ENCODE results near the gene PARVB. TPM values are rescaled to one million over a fixed set of nuclear protein-coding genes. Genes with fewer than 3 reads are reported as not detected.

PARVB gene
- total RNA-seq, 1 donor: 29.3 TPM

DNA sequence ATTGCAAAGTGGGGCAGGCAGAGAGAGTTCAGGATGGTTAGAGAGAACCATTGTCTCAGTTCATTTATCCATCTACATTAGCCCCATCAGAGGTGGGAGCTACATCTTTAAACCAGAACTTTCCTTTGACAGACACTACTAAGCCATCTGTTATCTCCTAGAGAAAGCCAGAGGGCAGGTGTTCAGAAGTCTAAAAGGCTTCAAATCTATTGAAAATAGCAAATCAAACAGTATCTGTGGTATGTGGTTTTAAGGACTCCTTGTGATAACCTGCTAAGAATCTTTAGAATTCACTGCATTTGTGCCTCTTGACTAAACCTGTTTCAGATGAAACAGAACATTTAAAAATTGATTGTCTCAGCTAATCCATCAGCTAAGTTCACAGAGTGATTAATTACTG is 112.7 kb downstream of the PARVB start:
- DNase-seq (ENCODE audit: insufficient read length, low spot score, missing footprints): no peak
- H3K4me1 ChIP-seq (ENCODE audit: insufficient read depth, low read length): peaks cover 32% of the 10 kb centered on the region
- no peak overlapping the region for H3K4me2 ChIP-seq (ENCODE audit: insufficient read depth, low read length)
- H3K27ac ChIP-seq (ENCODE audit: low read depth, low read length): no peak overlapping the region
- H3K36me3 ChIP-seq (ENCODE audit: insufficient read depth, low read length): peaks cover 23% of the 10 kb centered on the region
- no peaks in the 10 kb centered on the region for H3K27me3 ChIP-seq (ENCODE audit: insufficient read depth, low read length)
- H4K20me1 ChIP-seq (ENCODE audit: insufficient read depth, low read length): no peaks in the 10 kb centered on the region
- TF ChIP-seq, protein P1, sequence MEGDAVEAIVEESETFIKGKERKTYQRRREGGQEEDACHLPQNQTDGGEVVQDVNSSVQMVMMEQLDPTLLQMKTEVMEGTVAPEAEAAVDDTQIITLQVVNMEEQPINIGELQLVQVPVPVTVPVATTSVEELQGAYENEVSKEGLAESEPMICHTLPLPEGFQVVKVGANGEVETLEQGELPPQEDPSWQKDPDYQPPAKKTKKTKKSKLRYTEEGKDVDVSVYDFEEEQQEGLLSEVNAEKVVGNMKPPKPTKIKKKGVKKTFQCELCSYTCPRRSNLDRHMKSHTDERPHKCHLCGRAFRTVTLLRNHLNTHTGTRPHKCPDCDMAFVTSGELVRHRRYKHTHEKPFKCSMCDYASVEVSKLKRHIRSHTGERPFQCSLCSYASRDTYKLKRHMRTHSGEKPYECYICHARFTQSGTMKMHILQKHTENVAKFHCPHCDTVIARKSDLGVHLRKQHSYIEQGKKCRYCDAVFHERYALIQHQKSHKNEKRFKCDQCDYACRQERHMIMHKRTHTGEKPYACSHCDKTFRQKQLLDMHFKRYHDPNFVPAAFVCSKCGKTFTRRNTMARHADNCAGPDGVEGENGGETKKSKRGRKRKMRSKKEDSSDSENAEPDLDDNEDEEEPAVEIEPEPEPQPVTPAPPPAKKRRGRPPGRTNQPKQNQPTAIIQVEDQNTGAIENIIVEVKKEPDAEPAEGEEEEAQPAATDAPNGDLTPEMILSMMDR (IDR thresholded peaks at IDR 0.05; ENCODE audit: extremely low read depth, low read depth, low read length): no peak
- H3K79me2 ChIP-seq (ENCODE audit: insufficient read depth, low read length): no peaks in the 10 kb centered on the region
- no peak overlapping the region for H3K4me3 ChIP-seq (ENCODE audit: insufficient read depth, low read length)
- no peak overlapping the region for H2AFZ ChIP-seq (ENCODE audit: low read length)
- peaks cover 9% of the 10 kb centered on the region for H3K9me3 ChIP-seq (ENCODE audit: low read depth, low read length)

DNA sequence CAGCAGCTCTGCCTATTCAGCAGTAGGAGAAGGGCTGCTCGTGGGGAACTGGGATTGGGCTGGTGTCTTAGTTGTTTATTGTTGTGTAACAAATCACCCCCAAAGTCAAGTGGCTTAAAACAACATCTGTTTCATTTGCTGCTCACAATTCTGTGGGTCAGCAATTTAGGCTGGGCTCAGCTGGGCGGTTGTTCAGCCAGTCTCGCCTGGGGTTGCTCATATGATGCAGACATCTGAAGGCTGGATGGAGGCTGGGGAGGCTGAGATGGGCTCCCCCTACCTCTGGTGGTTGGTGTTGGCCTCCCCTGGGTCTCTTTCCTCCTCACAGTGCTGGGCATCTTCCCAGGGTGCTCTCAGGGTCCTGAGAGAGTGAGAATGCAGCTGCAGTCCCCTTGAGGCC is 113.3 kb downstream of the PARVB start:
- no peak overlapping the region for H3K4me2 ChIP-seq (ENCODE audit: insufficient read depth, low read length)
- H3K36me3 ChIP-seq (ENCODE audit: insufficient read depth, low read length): peaks cover 23% of the 10 kb centered on the region
- H2AFZ ChIP-seq (ENCODE audit: low read length): no peak overlapping the region
- no peaks in the 10 kb centered on the region for H4K20me1 ChIP-seq (ENCODE audit: insufficient read depth, low read length)
- no peak for DNase-seq (ENCODE audit: insufficient read length, low spot score, missing footprints)
- H3K27ac ChIP-seq (ENCODE audit: low read depth, low read length): no peak overlapping the region
- H3K79me2 ChIP-seq (ENCODE audit: insufficient read depth, low read length): no peaks in the 10 kb centered on the region
- H3K4me3 ChIP-seq (ENCODE audit: insufficient read depth, low read length): no peak overlapping the region
- no peaks in the 10 kb centered on the region for H3K27me3 ChIP-seq (ENCODE audit: insufficient read depth, low read length)
- peaks cover 26% of the 10 kb centered on the region for H3K4me1 ChIP-seq (ENCODE audit: insufficient read depth, low read length)
- H3K9me3 ChIP-seq (ENCODE audit: low read depth, low read length): peaks cover 9% of the 10 kb centered on the region
- TF ChIP-seq, protein P1 (IDR thresholded peaks at IDR 0.05; ENCODE audit: extremely low read depth, low read depth, low read length): no peak

DNA sequence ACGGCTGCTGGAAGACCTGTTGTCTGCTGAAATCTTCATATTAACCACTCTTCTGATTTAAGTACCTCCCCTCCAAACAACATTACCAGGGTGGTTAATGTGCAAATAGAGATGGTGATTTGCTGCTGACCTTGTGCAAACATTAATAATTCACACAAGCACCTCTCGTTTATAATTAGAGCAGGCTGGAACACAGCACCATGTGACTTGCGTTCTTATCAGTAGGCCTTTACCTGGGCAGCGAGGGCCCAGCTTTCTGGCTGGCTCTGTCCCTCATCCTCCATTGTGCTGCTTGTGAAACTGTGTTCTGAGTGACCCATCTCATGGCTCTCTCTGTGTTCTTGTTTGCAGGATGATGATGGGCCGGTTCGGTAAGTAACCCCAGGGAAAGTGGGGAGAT is 115.7 kb downstream of the PARVB start:
- H3K36me3 ChIP-seq (ENCODE audit: insufficient read depth, low read length): peaks cover 23% of the 10 kb centered on the region
- H3K4me3 ChIP-seq (ENCODE audit: insufficient read depth, low read length): no peak overlapping the region
- H3K27me3 ChIP-seq (ENCODE audit: insufficient read depth, low read length): no peaks in the 10 kb centered on the region
- H3K4me1 ChIP-seq (ENCODE audit: insufficient read depth, low read length): peaks cover 6% of the 10 kb centered on the region
- no peaks in the 10 kb centered on the region for H4K20me1 ChIP-seq (ENCODE audit: insufficient read depth, low read length)
- no peak overlapping the region for H2AFZ ChIP-seq (ENCODE audit: low read length)
- H3K4me2 ChIP-seq (ENCODE audit: insufficient read depth, low read length): no peak overlapping the region
- peaks cover 9% of the 10 kb centered on the region for H3K9me3 ChIP-seq (ENCODE audit: low read depth, low read length)
- no peak overlapping the region for H3K27ac ChIP-seq (ENCODE audit: low read depth, low read length)
- TF ChIP-seq, protein P1 (IDR thresholded peaks at IDR 0.05; ENCODE audit: extremely low read depth, low read depth, low read length): no peak
- no peak for DNase-seq (ENCODE audit: insufficient read length, low spot score, missing footprints)
- no peaks in the 10 kb centered on the region for H3K79me2 ChIP-seq (ENCODE audit: insufficient read depth, low read length)

DNA sequence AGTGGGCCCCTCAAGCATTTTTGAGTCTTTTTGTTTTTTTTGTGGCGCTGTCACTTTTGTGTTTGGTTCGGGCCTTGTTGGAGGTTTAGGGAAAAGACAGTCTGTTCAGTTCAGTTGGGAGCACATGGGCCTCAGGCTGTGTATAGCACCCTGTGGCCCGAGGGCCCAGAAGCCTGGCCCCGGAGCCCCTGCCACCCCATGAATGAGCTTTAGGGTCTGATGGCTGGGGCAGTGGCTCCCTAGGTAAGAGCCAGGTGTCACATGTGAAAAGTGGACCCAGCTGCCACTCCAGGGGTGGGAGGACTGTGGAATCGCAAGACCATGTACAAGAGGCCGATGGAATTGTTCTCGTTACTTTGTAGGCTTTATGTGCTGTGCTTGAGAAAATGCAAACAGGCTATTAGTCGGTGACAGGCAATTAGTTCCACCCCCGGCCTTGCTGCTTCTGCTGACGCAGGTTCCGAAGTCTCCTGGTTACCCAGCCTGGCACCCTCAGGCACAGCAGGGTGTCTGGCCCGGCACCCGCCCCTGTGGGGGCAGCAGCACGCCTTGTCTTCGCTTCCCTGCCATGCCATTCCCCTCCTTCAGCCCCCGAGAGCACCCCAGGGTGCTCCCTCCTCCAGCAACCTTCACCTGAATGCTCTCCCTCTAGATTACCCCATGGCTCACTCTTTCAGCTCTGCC is 118.5 kb downstream of the PARVB start:
- H3K36me3 ChIP-seq (ENCODE audit: insufficient read depth, low read length): peaks cover 8% of the 10 kb centered on the region
- no peak overlapping the region for H3K27ac ChIP-seq (ENCODE audit: low read depth, low read length)
- H4K20me1 ChIP-seq (ENCODE audit: insufficient read depth, low read length): no peaks in the 10 kb centered on the region
- TF ChIP-seq, protein P1 (IDR thresholded peaks at IDR 0.05; ENCODE audit: extremely low read depth, low read depth, low read length): no peak
- no peaks in the 10 kb centered on the region for H3K27me3 ChIP-seq (ENCODE audit: insufficient read depth, low read length)
- no peak for DNase-seq (ENCODE audit: insufficient read length, low spot score, missing footprints)
- H3K4me1 ChIP-seq (ENCODE audit: insufficient read depth, low read length): peaks cover 7% of the 10 kb centered on the region
- H3K4me3 ChIP-seq (ENCODE audit: insufficient read depth, low read length): no peak overlapping the region
- peaks cover 3% of the 10 kb centered on the region for H3K9me3 ChIP-seq (ENCODE audit: low read depth, low read length)
- H3K79me2 ChIP-seq (ENCODE audit: insufficient read depth, low read length): no peaks in the 10 kb centered on the region
- H2AFZ ChIP-seq (ENCODE audit: low read length): no peak overlapping the region
- no peak overlapping the region for H3K4me2 ChIP-seq (ENCODE audit: insufficient read depth, low read length)

Measured in osteoblast (primary cell).